Neutrophil (primary cell): Measurements from ENCODE around the gene DAAM2.

Experiments
- H3K27ac ChIP-seq: fragments of 200-600 bp; sonication (generic); 2 replicates; pipeline ENCODE4 v1.5.1; 2016; ENCODE audit warnings: mild to moderate bottlenecking, moderate library complexity
- H3K27me3 ChIP-seq: fragments of 200-600 bp; sonication (generic); 2 replicates; pipeline ENCODE4 v1.6.0; 2016; ENCODE audit warnings: mild to moderate bottlenecking
- H3K36me3 ChIP-seq: fragments of 200-600 bp; sonication (generic); 2 replicates; pipeline ENCODE4 v1.5.1; 2017
- H3K4me1 ChIP-seq, 2 experiments: fragments of 200-600 bp in 1 of 2; sonication (generic) in 1 of 2; 1 replicate in 1 of 2; 2 replicates in 1 of 2; pipeline versions ENCODE4 v1.5.1 to v1.6.1; 2013 to 2016; ENCODE audit warnings: low read depth in 1 of 2, low read length in 1 of 2, mild to moderate bottlenecking in 1 of 2, moderate library complexity in 1 of 2; ENCODE audit not compliant: control insufficient read depth in 1 of 2, insufficient read depth in 1 of 2
- H3K4me3 ChIP-seq, 2 experiments: fragments of 200-600 bp in 1 of 2; sonication (generic) in 1 of 2; 1 replicate in 1 of 2; 2 replicates in 1 of 2; pipeline ENCODE4 v1.5.1; 2013 to 2016; ENCODE audit warnings: low read depth in 1 of 2, low read length in 1 of 2, mild to moderate bottlenecking in 1 of 2, moderate library complexity in 1 of 2
- H3K9me3 ChIP-seq: fragments of 200-600 bp; sonication (generic); 2 replicates; pipeline ENCODE4 v1.5.1; 2016
- CTCF ChIP-seq: fragments of 200-600 bp; sonication (generic); IDR thresholded peaks from 2 replicates; pipeline ENCODE4 v1.5.1; 2016; ENCODE audit warnings: antibody characterized with exemption

DAAM2 gene

GRCh38 chr6:39931607-39932006, 139.4 kb downstream of the DAAM2 start:
- peaks cover 65% of the 10 kb centered on the region for H3K27me3 ChIP-seq
- H3K9me3 ChIP-seq, result no peaks in the 10 kb centered on the region
- no peak overlapping the region for H3K4me3 ChIP-seq
- H3K36me3 ChIP-seq, result no peaks in the 10 kb centered on the region
- H3K27ac ChIP-seq, result no peak overlapping the region
- H3K4me1 ChIP-seq, result no peaks in the 10 kb centered on the region
- no peak for TF ChIP-seq CTCF

- no peak overlapping the region for H3K4me3 ChIP-seq
- H3K4me1 ChIP-seq, result no peaks in the 10 kb centered on the region
- no peaks in the 10 kb centered on the region for H3K9me3 ChIP-seq
- peaks cover 74% of the 10 kb centered on the region for H3K27me3 ChIP-seq
- no peak overlapping the region for H3K27ac ChIP-seq
- H3K36me3 ChIP-seq, result no peaks in the 10 kb centered on the region
- no peak for TF ChIP-seq CTCF
These were observed 140.3 kb downstream of the DAAM2 start for GRCh38 chr6:39932386-39932910.

GRCh38 chr6:39933669-39934130, 141.5 kb downstream of the DAAM2 start:
- Histone ChIP-seq H3K27me3 (peaks cover 86% of the 10 kb centered on the region), H3K4me3 (no peak overlapping the region), H3K27ac (no peak overlapping the region), H3K4me1 (no peaks in the 10 kb centered on the region), H3K36me3 (no peaks in the 10 kb centered on the region), H3K9me3 (no peaks in the 10 kb centered on the region)
- TF ChIP-seq CTCF, result no peak

DNA sequence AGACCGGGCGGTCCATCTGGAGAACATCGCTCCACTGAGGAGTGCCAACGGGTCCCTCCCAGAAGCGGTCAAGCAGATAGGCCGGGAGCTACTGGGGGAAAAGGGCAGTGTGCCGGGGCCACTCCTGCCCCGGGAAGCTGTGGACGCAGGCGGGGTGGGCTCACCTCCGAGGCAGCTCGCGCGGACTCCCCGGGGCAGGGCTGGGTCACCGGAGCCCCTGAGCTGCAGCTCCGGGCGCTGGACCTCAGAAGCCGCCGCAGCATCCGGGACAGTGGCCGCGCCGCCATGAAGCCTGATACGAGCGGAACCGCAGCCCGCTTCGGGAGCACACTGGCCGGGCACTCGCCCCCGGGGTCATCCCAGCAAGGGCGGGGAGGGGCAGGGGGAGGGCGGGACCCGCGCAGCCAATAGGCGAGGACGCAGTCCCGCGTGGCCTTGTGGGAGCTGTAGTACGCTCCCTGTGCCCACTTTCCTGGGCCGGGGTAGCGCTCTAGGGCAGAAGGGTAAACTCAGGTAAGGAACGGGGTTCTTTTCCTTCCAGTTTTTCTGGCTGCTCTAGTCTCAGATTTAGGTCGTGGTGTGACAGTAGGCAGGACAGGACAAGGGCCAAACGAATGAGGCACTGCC, 142.1 kb downstream of the DAAM2 start, which contains the start of gene MOCS1:
MOCS1 (minus strand) TSS at position 332 of the 627 bp plus-strand sequence; CDS start at position 287, 45 bp downstream.
- H3K27me3 ChIP-seq, result peaks cover 81% of the 10 kb centered on the region
- H3K9me3 ChIP-seq, result no peaks in the 10 kb centered on the region
- no peak within 1 kb of the TSS for H3K27ac ChIP-seq
- H3K4me3 ChIP-seq, result no peak within 1 kb of the TSS
- no peak for TF ChIP-seq CTCF
- no peaks in the 10 kb centered on the region for H3K36me3 ChIP-seq
- H3K4me1 ChIP-seq, result no peaks in the 10 kb centered on the region

- H3K9me3 ChIP-seq, result no peaks in the 10 kb centered on the region
- no peak overlapping the region for H3K4me3 ChIP-seq
- no peaks in the 10 kb centered on the region for H3K36me3 ChIP-seq
- peaks cover 78% of the 10 kb centered on the region for H3K27me3 ChIP-seq
- TF ChIP-seq CTCF, result no peak
- H3K4me1 ChIP-seq, result no peaks in the 10 kb centered on the region
- no peak overlapping the region for H3K27ac ChIP-seq
These were observed 143.1 kb downstream of the DAAM2 start for GRCh38 chr6:39935241-39935640.
